ENCODE measurements around the gene SLC25A13. TPM values are rescaled to one million over a fixed set of nuclear protein-coding genes. Genes with fewer than 3 reads are reported as not detected.

The SLC25A13 gene
- total RNA-seq, 1 experiment from 2014 or later, result 77.2 TPM

GRCh38 chr7:96225251-96225650 is 96.6 kb downstream of the SLC25A13 start:
- POLR2A ChIA-PET, result interaction anchor here (1.0 kb wide), 1 partner anchor 18 kb away, joined by 3 read pairs; no protein-coding TSS in a partner anchor
- Mint-ChIP-seq H3K27ac (no peak overlapping the region), H3K36me3 (peaks cover 26% of the 10 kb centered on the region), H3K27me3 (ENCODE audit: low read depth) (no peaks in the 10 kb centered on the region), H3K4me1 (peaks cover 3% of the 10 kb centered on the region), H3K4me3 (no peak overlapping the region), H3K9me3 (peaks cover 18% of the 10 kb centered on the region)
- CTCF ChIA-PET, result interaction anchor here (0.7 to 1.8 kb wide), 12 partner anchors 9 to 805 kb away, joined by 3 to 11 read pairs (median 3); no protein-coding TSS in a partner anchor
- DNase-seq (ENCODE audit: low spot score) (no peak), ATAC-seq (peak; percentile 52)
- TF ChIP-seq GRHL2 (CRISPR knock-in tag; IDR thresholded peaks at IDR 0.05; ENCODE audit: insufficient replicate concordance, severe bottlenecking), result no peak
- TF ChIP-seq ATF1 (CRISPR knock-in tag; IDR thresholded peaks at IDR 0.05), result no peak
- TF ChIP-seq HMGXB4 (CRISPR knock-in tag; IDR thresholded peaks at IDR 0.05), result no peak
- TF ChIP-seq ZNF317 (CRISPR knock-in tag; IDR thresholded peaks at IDR 0.05; ENCODE audit: borderline replicate concordance, low read depth), result no peak
- no peak for TF ChIP-seq ZNF423 (CRISPR knock-in tag; IDR thresholded peaks at IDR 0.05)
- no peak for TF ChIP-seq ARID4B (CRISPR knock-in tag; IDR thresholded peaks at IDR 0.05; ENCODE audit: borderline replicate concordance)
- TF ChIP-seq JUN (CRISPR knock-in tag; IDR thresholded peaks at IDR 0.05), result no peak
- no peak for TF ChIP-seq TEAD4 (CRISPR knock-in tag; IDR thresholded peaks at IDR 0.05)
- no peak for TF ChIP-seq CTCF (IDR thresholded peaks at IDR 0.05)
- TF ChIP-seq PREB (CRISPR knock-in tag; IDR thresholded peaks at IDR 0.05; ENCODE audit: borderline replicate concordance), result no peak
- no peak for TF ChIP-seq NR1H2 (CRISPR knock-in tag; IDR thresholded peaks at IDR 0.05)
- no peak for TF ChIP-seq SMAD4 (CRISPR knock-in tag; IDR thresholded peaks at IDR 0.05)
- TF ChIP-seq CBFB (CRISPR knock-in tag; IDR thresholded peaks at IDR 0.05; ENCODE audit: low read depth), result no peak
- TF ChIP-seq MAX (CRISPR knock-in tag; IDR thresholded peaks at IDR 0.05), result no peak
- no peak for TF ChIP-seq ZSCAN18 (CRISPR knock-in tag; IDR thresholded peaks at IDR 0.05)
- no peak for TF ChIP-seq AFF4 (CRISPR knock-in tag; IDR thresholded peaks at IDR 0.05; ENCODE audit: borderline replicate concordance)
- TF ChIP-seq CDX4 (CRISPR knock-in tag; IDR thresholded peaks at IDR 0.05; ENCODE audit: borderline replicate concordance), result no peak
- no peak for TF ChIP-seq ETV6 (CRISPR knock-in tag; IDR thresholded peaks at IDR 0.05)
- no peak for TF ChIP-seq GTF2I (CRISPR knock-in tag; conservative IDR thresholded peaks at IDR 0.05)
